NCI-H2081 treated with DMSO at 0.1 percent for 48 hours (cell line): Measurements from ENCODE around the gene PRPF40B.
A peak's percentile ranks its signal among the peaks of the same experiment; 100 is the strongest.
"Not testable (repeated sequence)": the region's sequence is repeated elsewhere in the genome, so short reads cannot be mapped to it uniquely, and the experiment has no call there.

Experiments
- DNase-seq: peaks from one replicate; lab custom pipeline; 2025; lab: John Stamatoyannopoulos, UW

PRPF40B gene

GRCh38 chr12:49623142-49623904, at the start of gene PRPF40B:
Gene PRPF40B (plus strand): TSS chr12:49623561. CDS start chr12:49623591, 30 bp downstream.
- DNase-seq = no peak

DNA sequence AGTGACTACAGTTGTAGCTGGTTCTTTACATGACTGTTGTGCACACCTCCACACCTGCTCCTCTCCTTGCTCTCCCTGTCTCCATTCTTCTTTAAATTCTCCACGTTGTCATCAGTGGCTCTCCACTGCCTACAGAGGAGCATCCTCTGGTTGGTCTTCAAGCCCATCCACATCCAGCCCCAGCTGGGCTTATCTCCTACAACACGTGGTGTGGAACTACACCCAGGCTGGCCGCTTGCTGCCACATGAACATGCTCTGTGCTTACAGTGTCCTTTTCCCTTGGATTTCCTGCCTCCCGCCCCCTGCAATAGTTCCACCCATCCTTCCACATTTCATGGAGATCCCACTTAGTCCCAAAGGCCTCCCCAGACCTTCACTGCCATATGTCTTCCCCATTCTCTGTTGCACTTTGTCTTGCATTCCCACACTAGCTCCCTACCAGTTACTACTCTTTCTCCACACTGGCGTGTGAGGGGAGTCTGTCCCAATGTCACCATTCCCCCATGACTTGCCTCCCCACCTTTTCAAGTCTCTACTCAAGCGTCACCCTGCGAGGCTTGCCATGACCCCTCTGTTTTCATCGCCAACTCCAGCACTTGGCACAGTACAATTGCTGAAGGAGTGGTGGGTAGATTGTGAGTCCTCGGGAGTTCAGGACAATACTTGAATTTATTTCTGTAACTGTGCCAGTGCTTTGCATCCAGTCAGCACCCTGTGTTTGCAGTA, 45.6 kb upstream of the PRPF40B start:
- no peak for DNase-seq

DNA sequence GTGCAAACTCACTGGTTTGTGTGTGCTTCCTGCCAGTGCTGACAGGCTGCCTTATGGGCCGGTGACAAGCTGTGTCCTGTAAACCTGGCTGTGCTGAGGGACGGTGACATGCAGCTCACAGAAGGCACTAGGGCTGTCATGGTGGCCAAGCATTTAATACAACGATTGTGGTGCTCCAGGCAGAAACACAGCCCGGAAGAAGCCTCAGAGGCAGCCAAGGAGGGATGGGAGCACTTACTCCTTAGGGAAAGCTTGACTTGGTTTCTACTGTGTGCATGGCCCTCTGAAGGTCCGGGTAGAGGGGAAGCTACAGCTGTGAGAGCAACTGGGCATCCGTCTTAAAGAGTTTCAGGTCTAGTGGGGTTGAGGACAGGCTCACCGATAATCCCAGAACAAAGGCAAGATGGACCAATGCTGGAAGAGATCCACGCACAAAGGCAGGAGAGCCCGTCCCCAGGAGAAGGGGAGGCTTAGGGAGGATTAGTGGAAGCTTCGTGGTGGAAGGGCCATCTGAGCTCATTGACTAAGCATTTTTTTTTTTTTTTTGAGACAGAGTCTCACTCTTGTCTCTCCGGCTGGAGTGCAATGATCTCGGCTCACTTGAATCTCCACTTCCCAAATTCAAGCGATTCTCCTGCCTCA, 44.8 kb upstream of the PRPF40B start:
- no peak for DNase-seq

- DNase-seq = peak; percentile 1
These were observed 42.5 kb upstream of the PRPF40B start for GRCh38 chr12:49580572-49581535.

DNA sequence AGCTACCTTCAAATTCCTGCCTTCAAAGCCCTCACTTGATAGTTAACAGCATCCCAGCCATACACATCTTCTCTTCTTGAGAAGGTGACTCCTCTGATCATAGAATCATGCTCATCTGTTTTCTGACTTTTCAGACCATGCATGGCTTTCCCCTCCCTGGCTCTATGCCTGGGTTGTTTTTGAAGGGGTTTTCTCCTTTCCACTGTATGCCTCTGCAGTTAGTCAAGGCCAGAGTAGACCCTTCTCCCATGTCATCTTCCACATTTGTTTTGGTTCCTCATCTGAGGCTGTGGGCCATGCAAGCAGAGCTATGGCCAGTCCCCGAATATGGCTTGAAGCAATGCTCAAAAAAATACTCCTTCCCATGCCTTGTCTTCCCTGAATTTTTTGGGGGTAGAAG, 41.2 kb upstream of the PRPF40B start:
- no peak for DNase-seq

- DNase-seq = no peak
These were observed 40.5 kb upstream of the PRPF40B start for GRCh38 chr12:49582850-49583249.

GRCh38 chr12:49583366-49584094, 39.8 kb upstream of the PRPF40B start:
- no peak for DNase-seq

GRCh38 chr12:49584591-49584990, 38.8 kb upstream of the PRPF40B start:
- DNase-seq = no peak

- no peak for DNase-seq
These were observed 37.6 kb upstream of the PRPF40B start for GRCh38 chr12:49585477-49586459.

DNA sequence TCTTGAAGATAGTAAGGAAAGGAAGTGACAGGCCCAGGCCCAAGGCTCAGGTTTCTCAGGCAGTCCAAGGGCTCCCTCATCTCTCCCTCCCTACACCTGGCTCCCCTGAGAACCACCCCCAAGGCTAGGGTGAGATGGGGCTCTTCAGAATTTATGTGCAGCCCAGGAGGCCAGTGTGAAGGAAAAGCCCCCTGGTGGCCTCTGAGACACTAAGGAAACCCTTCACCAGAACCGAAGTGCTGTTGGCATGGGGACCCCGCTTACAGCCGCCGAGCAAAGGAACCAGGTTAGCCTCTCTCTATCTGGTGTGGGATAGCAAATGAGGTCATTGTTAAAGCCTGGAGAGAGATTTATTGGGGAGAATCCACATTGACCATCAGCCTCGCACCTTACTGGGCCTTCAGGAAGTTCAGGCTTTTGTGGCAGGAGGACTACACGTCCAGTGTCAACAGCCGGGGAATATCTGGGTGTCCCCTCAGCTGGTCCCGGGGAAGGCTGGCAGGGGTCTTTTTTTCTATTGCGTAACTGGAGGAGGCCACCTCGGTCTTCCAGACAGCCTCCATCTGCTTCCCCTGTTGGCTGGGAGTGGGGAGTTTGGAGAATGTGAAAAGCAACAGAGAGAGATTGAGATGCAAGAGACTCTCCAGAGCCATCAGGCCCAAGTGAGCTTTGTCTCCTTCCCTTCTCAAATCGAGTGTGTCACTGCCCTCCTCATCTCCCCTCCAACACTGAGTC, 36.0 kb upstream of the PRPF40B start:
- DNase-seq = no peak

DNA sequence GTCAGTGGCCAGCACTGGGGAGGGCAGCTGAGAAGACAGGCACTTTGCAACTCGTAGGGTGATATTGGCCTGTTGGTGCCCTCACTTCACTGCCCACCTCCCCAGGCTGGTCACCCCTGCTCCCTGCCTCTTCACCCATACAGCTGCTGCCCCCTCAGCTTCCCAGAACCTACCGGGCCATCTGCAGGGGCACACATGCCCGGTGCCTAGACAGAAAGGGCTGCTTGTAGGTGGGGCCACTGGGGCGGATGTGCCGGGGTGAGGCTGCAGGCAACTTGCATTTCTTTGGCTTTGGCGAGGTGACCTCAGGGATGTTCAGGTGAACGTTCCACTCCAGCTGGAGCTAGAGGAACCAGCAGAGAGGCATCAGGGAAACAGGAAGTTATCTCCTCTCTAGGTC, 35.1 kb upstream of the PRPF40B start:
- DNase-seq = no peak

DNA sequence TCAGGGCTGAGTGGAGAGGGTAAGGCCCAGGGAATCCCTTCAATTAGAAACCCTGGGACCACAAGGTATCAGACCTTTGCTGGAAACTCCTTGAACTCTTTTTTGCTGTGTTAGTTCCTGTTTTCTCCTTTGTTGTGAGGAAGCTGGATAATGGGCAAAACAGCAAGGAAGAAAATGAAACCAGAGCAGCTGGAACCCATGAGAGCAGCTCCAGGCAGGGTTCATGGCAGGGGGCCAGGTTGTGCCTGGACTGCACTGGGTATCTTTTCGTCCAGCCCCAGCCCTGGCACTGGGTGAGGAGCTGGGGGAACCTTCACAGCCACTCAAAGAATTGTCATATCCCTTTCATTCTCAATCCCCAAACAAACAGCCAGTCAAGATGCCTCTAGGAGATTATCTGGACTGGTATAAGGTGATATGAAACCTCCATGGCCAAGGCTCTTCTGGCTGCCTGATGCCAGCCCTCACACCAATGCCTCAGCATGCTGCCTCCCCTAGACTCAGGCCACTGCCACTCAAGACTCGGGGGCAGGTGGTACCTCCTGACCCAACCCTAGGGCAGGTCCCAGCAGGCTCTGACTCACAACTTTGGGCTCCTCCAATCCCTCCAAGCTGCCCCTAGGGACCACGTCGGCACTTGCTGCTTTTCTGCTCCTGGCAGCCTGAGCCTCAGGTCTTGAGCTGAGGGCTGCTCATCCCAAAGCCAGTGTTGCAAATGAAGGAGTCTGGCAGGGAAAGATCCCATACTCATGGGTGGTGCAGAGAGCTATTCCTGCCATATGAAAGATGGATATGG, 34.4 kb upstream of the PRPF40B start:
- no peak for DNase-seq

DNA sequence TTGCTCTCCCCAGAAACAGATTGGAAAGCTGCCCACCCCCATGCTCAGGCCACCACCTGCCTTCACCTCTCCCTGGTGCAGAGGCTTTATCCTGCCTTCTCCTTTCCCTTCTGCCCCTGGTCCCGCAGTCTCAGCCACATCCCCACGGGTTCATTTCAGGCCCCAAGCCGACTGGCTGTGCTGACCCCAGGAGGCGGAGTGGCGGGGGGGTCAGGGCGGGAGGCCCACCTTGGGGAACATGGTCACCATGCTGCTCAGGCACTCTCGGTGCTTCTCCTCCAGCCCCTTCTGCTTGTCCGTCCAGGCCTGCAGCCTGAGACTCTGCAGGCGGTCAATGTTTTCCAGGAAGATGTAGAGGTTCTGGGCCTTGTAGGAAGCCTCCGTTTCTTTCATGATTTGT, 24.8 kb upstream of the PRPF40B start:
- DNase-seq = no peak

GRCh38 chr12:49599961-49600360, 23.4 kb upstream of the PRPF40B start:
- no peak for DNase-seq

GRCh38 chr12:49603721-49604120, 19.6 kb upstream of the PRPF40B start:
- no peak for DNase-seq

DNA sequence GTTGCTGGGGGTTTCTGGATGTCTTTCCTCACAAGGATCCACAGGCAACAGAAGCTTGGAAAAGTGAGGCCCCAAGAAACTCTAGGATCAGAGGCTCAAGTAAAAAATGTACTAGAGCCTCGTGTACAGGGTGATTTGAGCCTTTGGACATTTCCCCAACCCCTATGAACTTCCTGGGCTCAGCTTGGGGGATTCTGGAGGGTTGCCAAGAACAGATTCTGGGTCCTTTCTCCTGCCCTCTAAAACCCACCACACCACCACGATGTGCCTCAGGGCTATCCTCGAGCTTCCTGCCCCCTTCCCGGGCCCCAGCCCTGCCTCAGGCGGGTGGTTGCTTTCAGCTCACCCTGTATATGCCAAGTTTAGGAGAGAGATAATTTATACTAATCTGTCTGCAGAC, 18.5 kb upstream of the PRPF40B start:
- no peak for DNase-seq

DNA sequence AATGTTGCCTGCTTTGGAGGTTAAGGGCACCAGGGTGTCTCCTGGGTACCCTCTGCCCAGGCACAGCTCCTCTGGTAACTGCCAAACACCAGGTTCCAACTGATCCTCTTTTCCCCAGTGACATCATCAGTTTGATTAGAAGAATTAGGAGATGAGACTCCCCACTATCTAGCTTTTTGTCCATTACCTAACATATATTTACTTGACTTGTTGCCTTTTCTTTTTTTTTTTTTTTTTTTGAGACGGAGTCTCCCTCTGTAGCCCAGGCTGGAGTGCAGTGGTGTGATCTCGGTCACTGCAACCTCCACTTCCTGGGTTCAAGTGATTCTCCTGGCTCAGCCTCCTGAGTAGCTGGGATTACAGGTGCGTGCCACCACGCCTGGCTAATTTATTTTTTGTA, 17.8 kb upstream of the PRPF40B start, which contains the start of gene FAM186B:
TSS of gene FAM186B (minus strand) at position 101 of the 400 bp plus-strand sequence. CDS start 162 bp downstream, outside the sequence.
- not testable (repeated sequence) for DNase-seq
